GM18951 (cell line): ENCODE results near the gene HFM1.
"Not testable (repeated sequence)": the region's sequence is repeated elsewhere in the genome, so short reads cannot be mapped to it uniquely, and the experiment has no call there.

Experiments
- POLR2A ChIP-seq: IDR thresholded peaks from 4 replicates; pipeline ENCODE4 v1.6.1; 2011; ENCODE audit warnings: mild to moderate bottlenecking; ENCODE audit not compliant: insufficient read length, insufficient read depth; ENCODE audit errors: extremely low read depth
- in situ Hi-C: fragments of 300-500 bp; cut with MboI; formaldehyde crosslinking; loops from one replicate; pipeline ENCODE4 v1.12.0; 2022; ENCODE audit warnings: low sequenced_read_pairs, mixed read lengths, inconsistent platforms; ENCODE audit not compliant: unreplicated experiment

Gene HFM1, protein sequence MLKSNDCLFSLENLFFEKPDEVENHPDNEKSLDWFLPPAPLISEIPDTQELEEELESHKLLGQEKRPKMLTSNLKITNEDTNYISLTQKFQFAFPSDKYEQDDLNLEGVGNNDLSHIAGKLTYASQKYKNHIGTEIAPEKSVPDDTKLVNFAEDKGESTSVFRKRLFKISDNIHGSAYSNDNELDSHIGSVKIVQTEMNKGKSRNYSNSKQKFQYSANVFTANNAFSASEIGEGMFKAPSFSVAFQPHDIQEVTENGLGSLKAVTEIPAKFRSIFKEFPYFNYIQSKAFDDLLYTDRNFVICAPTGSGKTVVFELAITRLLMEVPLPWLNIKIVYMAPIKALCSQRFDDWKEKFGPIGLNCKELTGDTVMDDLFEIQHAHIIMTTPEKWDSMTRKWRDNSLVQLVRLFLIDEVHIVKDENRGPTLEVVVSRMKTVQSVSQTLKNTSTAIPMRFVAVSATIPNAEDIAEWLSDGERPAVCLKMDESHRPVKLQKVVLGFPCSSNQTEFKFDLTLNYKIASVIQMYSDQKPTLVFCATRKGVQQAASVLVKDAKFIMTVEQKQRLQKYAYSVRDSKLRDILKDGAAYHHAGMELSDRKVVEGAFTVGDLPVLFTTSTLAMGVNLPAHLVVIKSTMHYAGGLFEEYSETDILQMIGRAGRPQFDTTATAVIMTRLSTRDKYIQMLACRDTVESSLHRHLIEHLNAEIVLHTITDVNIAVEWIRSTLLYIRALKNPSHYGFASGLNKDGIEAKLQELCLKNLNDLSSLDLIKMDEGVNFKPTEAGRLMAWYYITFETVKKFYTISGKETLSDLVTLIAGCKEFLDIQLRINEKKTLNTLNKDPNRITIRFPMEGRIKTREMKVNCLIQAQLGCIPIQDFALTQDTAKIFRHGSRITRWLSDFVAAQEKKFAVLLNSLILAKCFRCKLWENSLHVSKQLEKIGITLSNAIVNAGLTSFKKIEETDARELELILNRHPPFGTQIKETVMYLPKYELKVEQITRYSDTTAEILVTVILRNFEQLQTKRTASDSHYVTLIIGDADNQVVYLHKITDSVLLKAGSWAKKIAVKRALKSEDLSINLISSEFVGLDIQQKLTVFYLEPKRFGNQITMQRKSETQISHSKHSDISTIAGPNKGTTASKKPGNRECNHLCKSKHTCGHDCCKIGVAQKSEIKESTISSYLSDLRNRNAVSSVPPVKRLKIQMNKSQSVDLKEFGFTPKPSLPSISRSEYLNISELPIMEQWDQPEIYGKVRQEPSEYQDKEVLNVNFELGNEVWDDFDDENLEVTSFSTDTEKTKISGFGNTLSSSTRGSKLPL (N-terminal part only)

DNA sequence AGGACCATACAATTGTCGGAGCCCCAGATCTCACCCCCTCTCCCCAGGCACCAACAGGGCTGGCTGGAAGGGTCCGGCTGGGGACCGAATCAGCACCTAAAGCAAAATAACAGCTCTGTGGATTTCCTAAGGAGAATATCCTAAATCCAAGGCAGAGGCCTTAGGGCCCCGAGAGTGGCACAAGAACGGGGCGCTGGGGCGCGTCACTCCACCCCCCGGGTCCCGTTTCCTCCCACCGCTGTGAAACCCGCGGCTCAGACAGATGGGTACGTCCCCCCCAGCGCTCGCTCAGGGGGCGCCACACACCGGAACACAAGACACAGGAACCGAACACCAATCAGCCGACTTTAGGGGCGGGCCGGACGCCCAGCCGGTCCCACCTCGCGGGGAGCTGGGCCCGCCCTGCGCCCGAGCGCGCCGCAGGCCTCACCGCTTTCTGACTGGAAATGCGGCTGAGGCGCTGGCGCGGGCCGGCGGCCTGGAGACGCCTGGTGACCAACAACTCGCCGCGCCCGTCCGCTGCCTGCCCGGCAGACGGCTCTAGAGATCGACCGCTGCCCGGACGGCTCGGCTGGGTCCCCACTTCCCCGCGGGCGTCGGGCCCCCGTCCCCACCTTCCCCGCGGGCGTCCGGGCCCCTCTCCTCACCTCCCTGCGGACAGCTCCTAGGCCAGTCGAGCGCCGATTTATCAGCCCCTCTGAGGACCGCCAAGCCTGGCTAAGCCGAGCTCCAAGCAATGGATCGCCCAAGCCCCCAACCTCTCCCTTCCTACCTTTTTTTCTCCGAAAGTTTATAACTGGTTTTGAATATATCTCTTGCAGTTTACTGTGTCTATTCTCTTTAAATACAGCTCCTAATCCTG is at the start of gene HFM1:
HFM1 (minus strand) TSS at position 687 of the 862 bp plus-strand sequence. CDS start 3,755 bp downstream, outside the sequence.
- TF ChIP-seq POLR2A = no peak
- in situ Hi-C loops = no loop called here

DNA sequence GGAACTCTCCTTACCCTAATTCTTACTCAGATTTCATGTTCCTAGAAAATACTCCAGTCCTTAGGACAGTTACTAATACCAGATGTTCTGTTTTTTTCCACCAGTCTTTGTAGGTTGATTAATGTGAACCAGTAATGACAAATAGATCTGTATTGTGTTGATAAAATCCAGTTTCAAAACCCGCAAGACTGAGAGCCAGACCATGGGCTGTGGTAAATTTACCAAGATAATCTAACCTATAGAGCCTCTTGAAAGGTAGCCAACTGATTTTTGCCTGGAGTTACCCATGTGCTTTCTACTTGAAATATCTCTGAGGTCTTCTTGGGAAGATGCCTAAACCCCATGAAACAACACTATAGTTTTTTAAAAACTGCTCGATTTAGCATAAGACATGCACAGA is 49.5 kb upstream of the HFM1 start:
- in situ Hi-C loops = no loop called here

DNA sequence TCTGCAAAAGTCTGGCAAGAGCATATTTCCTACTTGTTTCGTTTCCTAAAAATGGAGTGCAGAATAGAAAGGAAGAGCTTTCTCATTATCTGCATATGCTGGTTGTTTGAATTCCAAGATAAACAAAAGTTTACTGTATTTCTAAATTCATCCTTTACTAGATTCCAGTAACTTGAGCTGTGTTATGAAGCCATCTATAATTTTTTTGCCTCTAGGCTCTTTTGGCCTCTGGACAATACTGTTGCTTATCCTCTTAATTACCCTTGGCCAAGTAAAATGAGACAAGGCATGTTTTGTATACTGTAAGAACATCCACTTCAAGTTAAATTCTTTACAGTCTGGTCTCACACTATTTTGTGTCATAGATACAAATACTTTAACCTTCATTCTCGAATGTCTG is 45.6 kb upstream of the HFM1 start:
- TF ChIP-seq POLR2A = no peak
- in situ Hi-C loops = no loop called here

More for the DNA sequence above, 49.5 kb upstream of the HFM1 start:
- TF ChIP-seq POLR2A = no peak

DNA sequence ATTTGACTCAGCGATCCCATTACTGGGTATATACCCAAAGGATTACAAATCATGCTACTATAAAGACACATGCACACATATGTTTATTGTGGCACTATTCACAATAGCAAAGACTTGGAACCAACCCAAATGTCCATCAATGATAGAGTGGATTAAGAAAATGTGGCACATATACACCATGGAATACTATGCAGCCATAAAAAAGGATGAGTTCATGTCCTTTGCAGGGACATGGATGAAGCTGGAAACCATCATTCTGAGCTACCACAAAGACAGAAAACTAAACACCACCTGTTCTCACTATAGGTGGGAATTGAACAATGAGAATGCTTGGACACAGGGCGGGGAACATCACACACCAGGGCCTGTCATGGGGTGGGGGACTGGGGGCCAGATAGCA is 43.1 kb upstream of the HFM1 start:
- in situ Hi-C loops = not testable (repeated sequence)

DNA sequence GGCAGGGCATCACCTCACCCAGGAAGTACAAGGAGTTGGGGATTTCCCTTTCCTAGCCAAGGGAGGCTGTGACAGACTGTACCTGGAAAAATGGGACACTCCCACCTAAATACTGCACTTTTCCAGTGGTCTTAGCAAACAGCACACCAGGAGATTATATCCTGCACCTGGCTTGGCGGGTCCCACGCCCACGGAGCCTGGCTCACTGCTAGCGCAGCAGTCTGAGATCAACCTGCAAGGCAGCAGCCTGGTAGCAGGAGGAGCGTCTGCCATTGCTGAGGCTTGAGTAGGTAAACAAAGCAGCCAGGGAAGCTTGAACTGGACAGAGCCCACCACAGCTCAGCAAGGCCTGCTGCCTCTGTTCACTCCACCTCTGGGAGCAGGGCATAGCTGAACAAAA is 37.3 kb upstream of the HFM1 start:
- in situ Hi-C loops = not testable (repeated sequence)

DNA sequence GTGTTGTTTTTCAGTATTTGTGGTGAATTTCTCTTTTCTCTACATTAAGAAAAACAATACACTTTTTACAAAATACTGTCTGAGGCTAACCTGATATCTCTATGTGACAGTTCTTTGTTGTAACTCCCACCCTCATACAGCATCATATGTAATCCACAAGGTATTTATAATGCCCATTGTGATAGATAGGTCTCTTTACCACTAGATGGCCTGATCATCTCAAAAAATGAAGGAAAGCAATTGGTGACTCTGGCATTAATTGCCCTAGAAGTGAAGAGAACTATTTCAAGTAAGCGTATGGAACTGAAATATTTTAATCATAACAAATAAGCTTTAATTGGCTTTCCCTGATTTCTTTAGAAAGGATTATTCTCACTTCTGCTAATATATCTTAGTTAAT is 36.2 kb upstream of the HFM1 start:
- in situ Hi-C loops = no loop called here
- TF ChIP-seq POLR2A = no peak

DNA sequence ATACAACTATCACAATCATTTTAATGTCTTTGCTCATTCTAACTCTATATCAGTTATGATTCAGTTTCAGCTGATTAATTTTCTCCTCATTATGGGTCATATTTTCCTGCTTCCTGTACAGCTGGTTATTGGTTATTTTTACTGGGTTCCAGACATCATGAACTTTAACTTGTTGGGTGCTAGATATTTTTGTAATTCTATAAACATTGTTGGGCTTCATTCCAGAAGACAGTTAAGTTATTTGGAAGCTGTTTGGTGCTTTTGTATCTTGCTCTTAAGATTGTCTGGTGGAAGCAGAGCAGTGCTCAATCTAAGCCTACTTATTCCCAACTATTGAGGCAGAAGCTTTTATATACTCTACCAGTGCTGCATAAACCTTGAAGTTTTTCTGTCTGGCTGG is 34.4 kb upstream of the HFM1 start:
- in situ Hi-C loops = no loop called here
- no peak for TF ChIP-seq POLR2A

DNA sequence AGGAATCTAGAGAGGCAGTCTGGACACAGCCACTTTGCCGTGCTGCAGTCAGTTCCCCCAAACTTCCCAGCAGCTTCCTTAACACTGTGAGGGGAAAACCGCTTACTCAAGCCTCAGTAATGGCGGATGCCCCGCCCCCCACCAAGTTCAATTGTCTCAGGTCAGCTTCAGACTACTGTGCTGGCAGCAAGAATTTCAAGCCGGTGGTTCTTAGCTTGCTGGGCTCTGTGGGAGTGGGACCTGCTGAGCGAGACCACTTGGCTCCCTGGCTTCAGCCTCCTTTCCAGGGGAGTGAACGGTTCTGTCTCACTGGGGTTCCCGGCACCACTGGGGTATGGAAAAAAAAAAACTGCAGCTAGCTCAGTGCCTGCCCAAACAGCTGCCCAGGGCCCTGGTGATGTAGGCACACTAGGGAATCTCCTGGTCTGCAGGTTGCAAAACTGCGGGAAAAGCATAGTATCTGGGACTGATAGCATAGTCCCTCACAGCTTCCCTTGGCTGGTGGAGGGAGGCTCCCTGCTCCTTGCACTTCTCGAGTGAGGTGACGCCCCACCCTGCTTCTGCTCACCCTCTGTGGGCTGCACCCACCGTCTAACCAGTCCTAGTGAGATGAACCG is 23.7 kb upstream of the HFM1 start:
- TF ChIP-seq POLR2A = no peak
- in situ Hi-C loops = no loop called here

DNA sequence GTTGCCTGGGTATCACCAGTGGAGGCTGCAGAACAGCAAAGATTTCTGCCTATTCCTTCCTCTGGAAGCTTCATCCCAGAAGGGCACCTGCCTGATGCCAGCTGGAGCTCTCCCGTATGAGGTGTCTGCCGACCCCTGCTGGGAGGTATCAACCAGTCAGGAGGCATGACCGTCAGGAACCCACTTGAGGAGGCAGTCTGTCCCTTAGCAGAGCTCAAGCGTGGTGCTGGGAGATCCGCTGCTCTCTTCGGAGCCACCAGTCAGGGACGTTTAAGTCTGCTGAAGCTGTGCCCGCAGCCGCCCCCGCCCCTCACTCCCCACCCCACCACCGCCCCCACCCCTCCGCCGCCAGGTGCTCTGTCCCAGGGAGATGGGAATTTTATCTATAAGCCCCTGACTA is 23.1 kb upstream of the HFM1 start:
- TF ChIP-seq POLR2A = no peak
- in situ Hi-C loops = no loop called here

DNA sequence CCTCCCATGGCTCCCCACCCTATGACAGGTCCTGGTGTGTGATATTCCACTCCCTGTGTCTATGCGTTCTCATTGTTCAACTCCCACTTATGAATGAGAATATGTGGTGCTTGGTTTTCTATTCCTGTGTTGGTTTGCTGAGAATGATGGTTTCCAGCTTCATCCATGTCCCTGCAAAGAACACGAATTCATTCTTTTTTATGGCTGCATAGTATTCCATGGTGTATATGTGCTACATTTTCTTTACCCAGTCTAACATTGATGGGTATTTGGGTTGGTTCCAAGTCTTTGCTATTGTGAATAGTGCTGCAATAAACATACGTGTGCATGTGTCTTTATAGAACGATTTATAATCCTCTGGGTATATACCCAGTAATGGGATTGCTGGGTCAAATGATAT is 17.9 kb upstream of the HFM1 start:
- in situ Hi-C loops = not testable (repeated sequence)

DNA sequence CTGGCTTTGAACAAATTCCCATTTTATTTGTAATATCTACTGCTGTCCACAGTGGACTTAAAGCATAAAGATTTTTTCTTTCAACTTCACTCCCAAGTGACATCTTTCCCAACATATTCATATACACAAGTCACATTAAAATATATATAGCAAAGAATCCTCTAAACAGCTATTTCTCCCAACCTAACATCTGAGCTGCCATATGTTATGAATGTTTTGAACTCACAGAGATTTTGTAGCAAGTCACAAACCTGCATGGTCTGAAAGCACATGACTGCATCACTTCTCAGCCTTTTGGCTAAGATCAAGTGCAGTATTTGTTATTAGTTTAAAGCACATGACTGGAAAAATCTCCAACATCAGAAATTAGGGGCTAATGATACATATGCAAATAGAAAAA is 7.7 kb upstream of the HFM1 start:
- in situ Hi-C loops = no loop called here
- no peak for TF ChIP-seq POLR2A

DNA sequence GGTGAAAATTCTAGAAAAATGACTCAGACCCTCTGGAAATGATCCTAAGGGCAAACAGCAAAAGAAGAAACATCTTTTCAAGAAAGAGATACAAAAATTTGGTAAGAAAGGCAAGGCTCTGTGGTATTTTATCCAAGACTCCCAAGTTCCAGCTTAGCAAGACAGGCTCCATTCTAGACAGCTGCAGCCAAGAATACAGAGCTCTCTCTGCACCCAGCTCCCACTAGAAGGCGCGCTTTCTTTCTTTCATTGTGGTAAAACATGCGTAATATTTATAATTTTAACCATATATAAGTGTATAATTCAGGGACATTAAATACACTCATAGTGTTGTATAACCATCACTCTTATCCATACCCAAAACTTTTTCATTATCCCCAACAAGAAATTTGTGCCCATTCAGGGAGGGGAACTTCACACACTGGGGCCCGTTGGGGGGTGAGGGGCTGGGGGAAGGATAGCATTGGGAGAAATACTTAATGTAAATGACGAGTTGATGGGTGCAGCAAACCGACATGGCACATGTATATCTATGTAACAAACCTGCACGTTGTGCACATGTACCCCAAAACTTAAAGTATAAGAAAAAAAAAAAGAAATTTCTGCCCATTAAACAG is 2.2 kb upstream of the HFM1 start:
- in situ Hi-C loops = no loop called here

More for the DNA sequence above, 2.2 kb upstream of the HFM1 start:
- TF ChIP-seq POLR2A = no peak
